Measurements from ENCODE around the gene PAQR8. TPM values are rescaled to one million over a fixed set of nuclear protein-coding genes. Genes with fewer than 3 reads are reported as not detected.

Gene PAQR8
- total RNA-seq, 1 donor from 2014 or later, result 8.8 TPM

DNA sequence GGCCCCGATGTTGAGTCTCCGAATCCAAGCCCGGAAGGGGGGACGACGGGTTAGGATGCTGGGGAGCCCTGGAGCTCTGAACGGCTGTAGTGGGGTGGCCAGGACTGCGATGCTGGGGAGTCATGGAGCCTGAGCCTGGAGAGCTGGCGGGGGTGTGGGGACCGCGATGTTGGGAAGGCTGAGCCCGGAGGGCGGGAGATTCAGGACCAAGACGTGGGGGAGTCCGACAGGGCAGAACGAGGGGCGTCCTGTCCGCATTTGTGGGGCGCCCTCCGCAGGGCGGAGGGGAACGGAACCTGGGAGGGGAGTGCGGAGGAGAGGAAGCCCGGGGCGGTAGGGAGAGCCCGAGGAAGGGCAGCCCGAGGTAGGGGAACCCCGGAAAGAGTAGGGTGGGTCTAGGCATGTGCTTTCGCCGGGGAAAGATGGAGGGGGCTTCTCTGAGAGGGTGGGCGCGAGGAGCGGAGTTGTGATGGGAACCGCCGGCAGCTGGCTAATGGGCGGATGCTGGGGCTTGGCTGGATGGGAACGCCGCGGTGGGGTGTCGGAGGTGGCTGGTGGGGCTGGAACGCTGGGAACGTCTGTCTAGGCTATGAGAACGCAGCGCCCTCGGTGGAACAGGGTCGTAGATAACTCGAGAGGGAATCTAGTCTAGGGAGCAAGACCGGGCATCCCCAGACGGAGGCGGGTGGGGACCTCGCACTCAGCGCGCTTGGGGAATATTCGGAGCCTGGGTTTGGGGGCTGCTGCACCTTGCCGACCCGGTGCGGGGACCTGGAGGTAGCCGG lies 684 bp downstream of the PAQR8 start:
- H3K9me3 ChIP-seq, result no peaks in the 10 kb centered on the region
- no peaks in the 10 kb centered on the region for H3K27me3 ChIP-seq
- peak overlapping the region; percentile 87 to 89 for H3K4me3 ChIP-seq
- H3K36me3 ChIP-seq, result no peaks in the 10 kb centered on the region
- peaks cover 26% of the 10 kb centered on the region for H3K4me1 ChIP-seq
- intact Hi-C loops (cut with DNase I), result no loop called here
- TF ChIP-seq POLR2A (IDR thresholded peaks at IDR 0.05) (no peak), POLR2AphosphoS5 (IDR thresholded peaks at IDR 0.05; ENCODE audit: insufficient read depth in 1 of 2, low read depth in 1 of 2) (peak in 1 of 2 donors; percentile 19)
- peak overlapping the region; percentile 89 for H3K27ac ChIP-seq
- no peak for DNase-seq (ENCODE audit: extremely low spot score in 2 of 2)

- Histone ChIP-seq H3K27me3 (no peaks in the 10 kb centered on the region), H3K36me3 (no peaks in the 10 kb centered on the region), H3K9me3 (no peaks in the 10 kb centered on the region), H3K27ac (peak overlapping the region; percentile 89), H3K4me1 (peaks cover 26% of the 10 kb centered on the region), H3K4me3 (peak overlapping the region; percentile 87 to 89)
- no peak for DNase-seq (ENCODE audit: extremely low spot score in 2 of 2)
- intact Hi-C loops (cut with DNase I), result no loop called here
- TF ChIP-seq POLR2A (IDR thresholded peaks at IDR 0.05) (no peak), CTCF (IDR thresholded peaks at IDR 0.05) (no peak), POLR2AphosphoS5 (IDR thresholded peaks at IDR 0.05; ENCODE audit: insufficient read depth in 1 of 2, low read depth in 1 of 2) (no peak)
Measured at GRCh38 chr6:52363228-52363867, 1.4 kb downstream of the PAQR8 start.

GRCh38 chr6:52364480-52365166 lies 2.7 kb downstream of the PAQR8 start:
- intact Hi-C loops (cut with DNase I), result no loop called here
- H3K27ac ChIP-seq, result no peak overlapping the region
- no peaks in the 10 kb centered on the region for H3K27me3 ChIP-seq
- H3K36me3 ChIP-seq, result no peaks in the 10 kb centered on the region
- H3K9me3 ChIP-seq, result no peaks in the 10 kb centered on the region
- no peak for TF ChIP-seq POLR2A (IDR thresholded peaks at IDR 0.05)
- TF ChIP-seq POLR2AphosphoS5 (IDR thresholded peaks at IDR 0.05; ENCODE audit: insufficient read depth in 1 of 2, low read depth in 1 of 2), result no peak
- no peak for TF ChIP-seq CTCF (IDR thresholded peaks at IDR 0.05)
- H3K4me3 ChIP-seq, result no peak overlapping the region
- peaks cover 26% of the 10 kb centered on the region for H3K4me1 ChIP-seq
- no peak for DNase-seq (ENCODE audit: extremely low spot score in 2 of 2)

DNA sequence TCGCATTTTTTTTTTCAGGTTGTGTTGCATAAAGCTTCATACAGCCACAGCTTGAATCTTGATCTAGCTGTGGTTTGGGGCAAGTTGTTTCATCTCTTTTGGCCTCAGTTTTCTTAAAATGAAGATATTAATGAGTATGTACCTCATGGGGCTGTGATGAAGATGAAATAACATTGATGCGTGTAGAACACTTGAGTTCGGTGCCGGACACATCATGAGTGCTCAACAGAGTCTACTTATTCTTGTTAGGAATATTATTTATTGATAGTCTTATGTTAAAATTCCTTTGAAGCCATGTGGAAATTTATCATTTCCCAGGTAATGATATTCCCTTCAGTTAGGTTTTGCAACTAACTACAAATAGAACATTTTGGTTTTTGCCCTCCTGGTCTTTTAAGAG lies 3.4 kb downstream of the PAQR8 start:
- H3K36me3 ChIP-seq, result no peaks in the 10 kb centered on the region
- H3K27me3 ChIP-seq, result no peaks in the 10 kb centered on the region
- DNase-seq (ENCODE audit: extremely low spot score in 2 of 2), result no peak
- no peak overlapping the region for H3K4me3 ChIP-seq
- H3K4me1 ChIP-seq, result peaks cover 26% of the 10 kb centered on the region
- no peak overlapping the region for H3K27ac ChIP-seq
- intact Hi-C loops (cut with DNase I), result no loop called here
- no peak for TF ChIP-seq POLR2AphosphoS5 (IDR thresholded peaks at IDR 0.05; ENCODE audit: insufficient read depth in 1 of 2, low read depth in 1 of 2)
- no peak for TF ChIP-seq POLR2A (IDR thresholded peaks at IDR 0.05)
- no peak for TF ChIP-seq CTCF (IDR thresholded peaks at IDR 0.05)
- H3K9me3 ChIP-seq, result no peaks in the 10 kb centered on the region

DNA sequence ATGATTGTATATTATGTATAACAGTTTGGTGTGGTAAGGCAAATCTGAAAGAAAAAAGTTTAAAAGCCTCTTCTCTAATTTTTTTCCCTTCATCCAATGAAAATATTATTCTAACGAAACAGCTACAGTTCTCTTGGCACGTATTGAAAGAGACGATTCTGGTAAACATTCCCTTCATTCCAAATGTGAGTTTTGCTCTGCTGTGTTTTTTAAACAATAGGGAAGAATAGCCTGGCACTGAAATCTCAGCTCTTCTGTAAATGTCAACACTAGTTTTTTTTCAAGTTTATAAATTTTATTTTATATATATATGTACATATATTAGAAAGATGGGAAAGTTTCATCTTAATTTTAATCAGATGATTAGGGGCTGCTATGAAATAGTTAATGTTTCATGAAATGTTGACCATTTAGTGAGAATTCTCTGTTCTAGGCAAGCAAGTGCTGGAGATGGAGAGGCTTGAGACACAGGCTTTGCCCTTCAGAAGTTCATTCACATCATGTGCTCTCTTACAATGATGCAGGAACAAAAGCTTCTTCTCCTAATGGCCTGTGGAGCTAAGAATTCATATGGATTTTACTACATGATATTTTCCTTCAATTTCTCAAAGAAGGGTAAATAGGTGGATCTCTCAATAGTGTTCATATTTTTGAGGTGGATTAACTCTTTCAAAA lies 4.1 kb downstream of the PAQR8 start:
- no peak overlapping the region for H3K4me3 ChIP-seq
- intact Hi-C loops (cut with DNase I), result no loop called here
- H3K4me1 ChIP-seq, result peaks cover 23% of the 10 kb centered on the region
- no peak for TF ChIP-seq POLR2AphosphoS5 (IDR thresholded peaks at IDR 0.05; ENCODE audit: insufficient read depth in 1 of 2, low read depth in 1 of 2)
- TF ChIP-seq POLR2A (IDR thresholded peaks at IDR 0.05), result no peak
- TF ChIP-seq CTCF (IDR thresholded peaks at IDR 0.05), result no peak
- H3K27me3 ChIP-seq, result no peaks in the 10 kb centered on the region
- no peaks in the 10 kb centered on the region for H3K9me3 ChIP-seq
- H3K27ac ChIP-seq, result no peak overlapping the region
- H3K36me3 ChIP-seq, result no peaks in the 10 kb centered on the region
- DNase-seq (ENCODE audit: extremely low spot score in 2 of 2), result no peak
